ENCODE measurements around the gene AGBL2.

DNA sequence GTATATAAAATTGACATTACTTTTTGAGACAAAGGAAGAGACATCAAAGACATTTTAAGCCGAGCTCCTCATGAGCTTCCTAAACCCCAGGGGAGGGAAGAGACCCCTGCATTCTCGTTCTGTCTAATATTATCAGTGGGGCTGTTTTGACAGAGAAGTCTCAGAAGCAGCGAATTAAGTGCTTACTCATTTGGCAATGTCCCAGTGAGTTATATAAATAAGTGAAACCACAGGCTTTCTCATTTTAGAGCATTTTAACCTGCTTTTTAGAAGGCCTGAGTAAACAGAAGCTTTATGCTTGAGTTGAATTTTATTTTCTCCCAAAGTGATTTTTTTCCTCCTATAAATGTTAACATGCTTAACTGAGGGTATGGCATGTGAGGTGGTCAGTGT lies 97.8 kb downstream of the AGBL2 start:
- no peak for TF ChIP-seq EZH2 (IDR thresholded peaks at IDR 0.05; ENCODE audit: low read length, missing control alignments)
- TF ChIP-seq, protein P1, sequence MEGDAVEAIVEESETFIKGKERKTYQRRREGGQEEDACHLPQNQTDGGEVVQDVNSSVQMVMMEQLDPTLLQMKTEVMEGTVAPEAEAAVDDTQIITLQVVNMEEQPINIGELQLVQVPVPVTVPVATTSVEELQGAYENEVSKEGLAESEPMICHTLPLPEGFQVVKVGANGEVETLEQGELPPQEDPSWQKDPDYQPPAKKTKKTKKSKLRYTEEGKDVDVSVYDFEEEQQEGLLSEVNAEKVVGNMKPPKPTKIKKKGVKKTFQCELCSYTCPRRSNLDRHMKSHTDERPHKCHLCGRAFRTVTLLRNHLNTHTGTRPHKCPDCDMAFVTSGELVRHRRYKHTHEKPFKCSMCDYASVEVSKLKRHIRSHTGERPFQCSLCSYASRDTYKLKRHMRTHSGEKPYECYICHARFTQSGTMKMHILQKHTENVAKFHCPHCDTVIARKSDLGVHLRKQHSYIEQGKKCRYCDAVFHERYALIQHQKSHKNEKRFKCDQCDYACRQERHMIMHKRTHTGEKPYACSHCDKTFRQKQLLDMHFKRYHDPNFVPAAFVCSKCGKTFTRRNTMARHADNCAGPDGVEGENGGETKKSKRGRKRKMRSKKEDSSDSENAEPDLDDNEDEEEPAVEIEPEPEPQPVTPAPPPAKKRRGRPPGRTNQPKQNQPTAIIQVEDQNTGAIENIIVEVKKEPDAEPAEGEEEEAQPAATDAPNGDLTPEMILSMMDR (conservative IDR thresholded peaks at IDR 0.05 in 1 of 2, IDR thresholded peaks at IDR 0.05 in 1 of 2; ENCODE audit: low read depth in 1 of 2, low read length in 2 of 2): no peak
